Lung (tissue), 12 donors: Measurements from ENCODE around the gene ATAD3B. TPM values are rescaled to one million over a fixed set of nuclear protein-coding genes. Genes with fewer than 3 reads are reported as not detected.
A peak's percentile ranks its signal among the peaks of the same experiment; 100 is the strongest.
"Not testable (repeated sequence)": the region's sequence is repeated elsewhere in the genome, so short reads cannot be mapped to it uniquely, and the experiment has no call there.

ENCODE experiments used
- ATAC-seq: fragments of 200-7000 bp; cut with Tn5 transposase; one replicate; pipeline ENCODE4 v1.9.1; 2020; ENCODE audit warnings: moderate number of reproducible peaks; ENCODE audit not compliant: insufficient read depth, low FRiP score
- DNase-seq, 3 donors: peaks; one replicate each; pipeline ENCODE4 v3.0.0-alpha.2; 2013 to 2017
- H3K27ac ChIP-seq, 2 donors: one replicate each; pipeline ENCODE4 v1.5.1; 2013; ENCODE audit warnings: mild to moderate bottlenecking in 2 of 2, moderate library complexity in 2 of 2, control low read depth in 1 of 2, inconsistent platforms in 1 of 2, low read depth in 1 of 2, low read length in 1 of 2
- H3K27me3 ChIP-seq, 3 donors: one replicate each; pipeline ENCODE4 v1.5.1; 2013; ENCODE audit warnings: low read length in 2 of 3; ENCODE audit not compliant: control insufficient read depth in 3 of 3, insufficient read depth in 3 of 3
- H3K36me3 ChIP-seq, 4 donors: one replicate each; pipeline ENCODE4 v1.5.1; 2013; ENCODE audit warnings: low read length in 4 of 4, mild to moderate bottlenecking in 1 of 4, moderate library complexity in 1 of 4; ENCODE audit not compliant: control insufficient read depth in 4 of 4, insufficient read depth in 4 of 4
- H3K4me1 ChIP-seq, 5 donors: one replicate each; pipeline ENCODE4 v1.5.1; 2013; ENCODE audit warnings: low read length in 5 of 5, mild to moderate bottlenecking in 2 of 5, moderate library complexity in 1 of 5; ENCODE audit not compliant: control insufficient read depth in 5 of 5, insufficient read depth in 5 of 5
- H3K4me3 ChIP-seq: one replicate; pipeline ENCODE4 v1.5.1; 2013; ENCODE audit warnings: mild to moderate bottlenecking, control low read depth, moderate library complexity
- H3K9ac ChIP-seq, 2 donors: one replicate each; pipeline ENCODE4 v1.5.1; 2013; ENCODE audit warnings: low read length in 2 of 2, control low read depth in 1 of 2; ENCODE audit not compliant: insufficient read depth in 1 of 2
- H3K9me3 ChIP-seq, 4 donors: one replicate each; pipeline ENCODE4 v1.5.1; 2013; ENCODE audit warnings: low read length in 3 of 4, mild to moderate bottlenecking in 1 of 4, moderate library complexity in 1 of 4; ENCODE audit not compliant: control insufficient read depth in 4 of 4, insufficient read depth in 3 of 4
- CTCF ChIP-seq: IDR thresholded peaks from 2 replicates; pipeline ENCODE4 v1.5.1; 2012; ENCODE audit warnings: mild to moderate bottlenecking; ENCODE audit errors: control extremely low read depth, extremely low read depth
- WGBS, 2 donors: extraction: QIAGEN DNeasy Blood & Tissue Kit; methylation state at CpG; one replicate each; pipeline ENCODE4 v1.1.7; 2013; 5-methylcytosine and 5-hydroxymethylcytosine counted together
- polyA plus RNA-seq, 2 donors: library from polyadenylated mRNA; stranded (reverse); fragments of 200-250 nt; gene quantifications; one replicate each; pipeline ENCODE4 v1.2.1, GENCODE V29; 2013
- total RNA-seq, 2 donors: library from RNA; depleted of rRNA in 1 of 2; stranded (reverse); fragments of >200 nt in 1 of 2; gene quantifications; one replicate each; pipeline ENCODE4 v1.2.1, GENCODE V29; 2014 to 2021
- donor health status: control.
- donor health status: control.
- donor health status: Bipolar disorder and iron deficiency.
- donor health status: healthy.
- donor health status: DM: yes; HTN: yes; CAD: no.

The ATAD3B gene
- total and polyA plus RNA-seq, 4 donors, result 21.6 to 39.0 (median 28.0) TPM

GRCh38 chr1:1428174-1428573 is 43.4 kb upstream of the ATAD3B start:
- Histone ChIP-seq H3K36me3 (no peaks in the 10 kb centered on the region), H3K4me3 (no peak overlapping the region), H3K4me1 (peaks cover 0 to 42% (median 26%) of the 10 kb centered on the region in 5 donors), H3K9ac (no peak overlapping the region), H3K27me3 (no peaks in the 10 kb centered on the region), H3K27ac (no peak overlapping the region), H3K9me3 (no peaks in the 10 kb centered on the region)
- DNase-seq (no peak), ATAC-seq (no peak)
- WGBS, 2 donors, result 81 to 84% methylated on average over 19 of the region's 19 CpGs
- no peak for TF ChIP-seq CTCF

DNA sequence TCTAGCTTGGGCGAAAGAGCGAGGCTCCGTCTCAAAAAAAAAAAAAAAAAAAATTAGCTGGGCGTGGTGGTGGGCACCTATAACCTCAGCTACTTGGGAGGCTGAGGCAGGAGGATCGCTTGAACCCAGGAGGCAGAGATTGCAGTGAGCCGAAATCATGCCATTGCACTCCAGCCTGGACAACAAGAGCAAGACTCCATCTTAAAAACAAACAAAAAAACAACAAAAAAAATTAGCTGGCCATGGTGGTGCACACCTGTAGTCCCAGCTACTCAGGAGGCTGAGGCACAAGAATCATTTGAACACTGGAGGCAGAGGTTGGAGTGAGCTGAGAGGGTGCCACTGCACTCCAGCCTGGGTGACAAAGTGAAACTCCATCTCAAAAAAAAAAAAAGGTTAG is 42.6 kb upstream of the ATAD3B start:
- H3K27me3 ChIP-seq, DNase-seq, H3K9ac ChIP-seq, H3K9me3 ChIP-seq, H3K27ac ChIP-seq, H3K36me3 ChIP-seq, H3K4me3 ChIP-seq, ATAC-seq: not testable (repeated sequence)
- WGBS, 2 donors, result 92 to 95% methylated on average over 6 of the region's 6 CpGs
- H3K4me1 ChIP-seq, result peaks cover 0 to 50% (median 29%) of the 10 kb centered on the region in 5 donors

GRCh38 chr1:1429671-1430073 is 41.9 kb upstream of the ATAD3B start:
- TF ChIP-seq CTCF, result no peak
- H3K27ac ChIP-seq, result peak overlapping the region in 1 of 2 donors; percentile 66

DNA sequence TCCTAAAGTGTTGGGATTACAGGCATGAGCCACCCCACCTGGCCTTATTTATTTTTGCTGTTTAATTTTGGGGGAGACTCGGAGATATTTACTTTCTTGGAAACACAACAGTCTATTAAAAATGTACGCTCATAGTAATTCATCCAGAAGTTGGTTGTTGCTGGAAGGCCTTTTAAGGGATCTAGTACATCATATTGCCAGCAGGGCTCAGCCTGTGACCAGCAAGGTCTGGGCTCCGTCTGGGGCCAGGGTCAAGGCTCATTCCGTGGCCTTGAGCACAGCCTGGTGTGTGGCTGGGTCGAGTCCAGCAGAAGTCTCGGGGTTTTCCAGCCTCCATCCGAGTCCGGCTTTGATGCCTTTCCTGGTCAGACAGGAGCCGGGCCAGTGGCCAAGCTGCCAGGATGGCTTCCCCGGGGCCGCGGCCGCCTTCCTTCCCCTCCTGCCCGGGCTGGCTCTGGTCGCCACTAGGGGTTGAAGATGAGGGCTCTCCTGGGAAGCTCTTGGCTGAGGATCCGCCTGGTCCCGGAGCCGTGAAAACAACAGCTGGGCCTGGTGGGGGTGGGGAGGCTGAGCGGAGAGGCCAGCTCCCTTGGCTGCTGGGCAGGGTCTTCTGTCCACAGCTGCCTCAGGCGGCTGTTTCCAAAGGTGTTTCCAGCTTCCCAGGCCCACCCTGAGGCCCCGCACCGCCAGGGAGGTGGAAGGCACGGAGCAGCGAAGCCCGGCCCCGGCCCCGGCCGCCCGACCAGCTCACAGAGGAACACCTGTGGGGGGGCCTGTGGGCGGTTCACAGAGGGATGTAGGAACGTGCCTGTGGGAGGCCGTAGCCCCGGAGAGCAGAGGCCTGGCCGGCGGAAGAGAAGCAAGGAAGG is 41.2 kb upstream of the ATAD3B start:
- peak; percentile 92 to 95 (median 93) for DNase-seq
- H3K9me3 ChIP-seq, result no peaks in the 10 kb centered on the region
- no peaks in the 10 kb centered on the region for H3K27me3 ChIP-seq
- peak overlapping the region; percentile 21 to 83 for H3K27ac ChIP-seq
- H3K4me1 ChIP-seq, result peaks cover 0 to 64% (median 42%) of the 10 kb centered on the region in 5 donors
- H3K4me3 ChIP-seq, result no peak overlapping the region
- no peak for TF ChIP-seq CTCF
- H3K36me3 ChIP-seq, result no peaks in the 10 kb centered on the region
- peak overlapping the region in 1 of 2 donors; percentile 3 for H3K9ac ChIP-seq
- WGBS, 2 donors, result 19 to 49% methylated on average over 35 of the region's 35 CpGs
- no peak for ATAC-seq

More at GRCh38 chr1:1429671-1430073, 41.9 kb upstream of the ATAD3B start:
- Histone ChIP-seq H3K27me3 (no peaks in the 10 kb centered on the region), H3K4me1 (peaks cover 0 to 57% (median 36%) of the 10 kb centered on the region in 5 donors), H3K36me3 (no peaks in the 10 kb centered on the region), H3K4me3 (no peak overlapping the region), H3K9ac (peak overlapping the region in 1 of 2 donors; percentile 3), H3K9me3 (no peaks in the 10 kb centered on the region)
- DNase-seq, result peak in 1 of 3 donors; percentile 61
- WGBS, 2 donors, result 56 to 74% methylated on average over 6 of the region's 6 CpGs
- no peak for ATAC-seq
